Activated naive CD4-positive, alpha-beta T cell treated with anti-CD3 and anti-CD28 coated beads for 36 hours (primary cell): Measurements from ENCODE around the gene PKNOX1. TPM values are rescaled to one million over a fixed set of nuclear protein-coding genes. Genes with fewer than 3 reads are reported as not detected.
"Not testable (repeated sequence)": the region's sequence is repeated elsewhere in the genome, so short reads cannot be mapped to it uniquely, and the experiment has no call there.

ENCODE experiments used
- CTCF ChIA-PET: fragments of 350-600 bp; sonication (Branson Sonifier 250); formaldehyde crosslinking; loops from one replicate; lab custom pipeline; 2021; ENCODE audit warnings: antibody characterized with exemption; lab: Charles Lee
- DNase-seq: peaks from one replicate; pipeline ENCODE4 v3.0.0-alpha.2; 2020
- H3K27ac Mint-ChIP-seq: one replicate; pipeline ENCODE4 v1.8.0; 2021; ENCODE audit warnings: mild to moderate bottlenecking, mixed read lengths
- H3K27me3 Mint-ChIP-seq: one replicate; pipeline ENCODE4 v1.8.0; 2021; ENCODE audit warnings: low read depth, mixed read lengths
- H3K36me3 Mint-ChIP-seq: one replicate; pipeline ENCODE4 v1.8.0; 2021; ENCODE audit warnings: low read depth, mixed read lengths
- H3K4me1 Mint-ChIP-seq: one replicate; pipeline ENCODE4 v1.8.0; 2021; ENCODE audit warnings: low read depth, mixed read lengths
- H3K4me3 Mint-ChIP-seq: one replicate; pipeline ENCODE4 v1.8.0; 2021; ENCODE audit warnings: mild to moderate bottlenecking, moderate library complexity, mixed read lengths
- H3K9me3 Mint-ChIP-seq: one replicate; pipeline ENCODE4 v1.8.0; 2021; ENCODE audit warnings: mixed read lengths
- intact Hi-C: fragments of 100-400 bp; cut with micrococcal nuclease; formaldehyde crosslinking; loops from one replicate; pipeline ENCODE4 v1.15.1; 2023
- total RNA-seq, 2 experiments: library from RNA; stranded (reverse); gene quantifications; one replicate each; pipeline ENCODE4 v1.2.3, GENCODE V29; 2021

Gene PKNOX1
- total RNA-seq, 2 experiments from 2014 or later: 15.1 to 17.6 TPM

DNA sequence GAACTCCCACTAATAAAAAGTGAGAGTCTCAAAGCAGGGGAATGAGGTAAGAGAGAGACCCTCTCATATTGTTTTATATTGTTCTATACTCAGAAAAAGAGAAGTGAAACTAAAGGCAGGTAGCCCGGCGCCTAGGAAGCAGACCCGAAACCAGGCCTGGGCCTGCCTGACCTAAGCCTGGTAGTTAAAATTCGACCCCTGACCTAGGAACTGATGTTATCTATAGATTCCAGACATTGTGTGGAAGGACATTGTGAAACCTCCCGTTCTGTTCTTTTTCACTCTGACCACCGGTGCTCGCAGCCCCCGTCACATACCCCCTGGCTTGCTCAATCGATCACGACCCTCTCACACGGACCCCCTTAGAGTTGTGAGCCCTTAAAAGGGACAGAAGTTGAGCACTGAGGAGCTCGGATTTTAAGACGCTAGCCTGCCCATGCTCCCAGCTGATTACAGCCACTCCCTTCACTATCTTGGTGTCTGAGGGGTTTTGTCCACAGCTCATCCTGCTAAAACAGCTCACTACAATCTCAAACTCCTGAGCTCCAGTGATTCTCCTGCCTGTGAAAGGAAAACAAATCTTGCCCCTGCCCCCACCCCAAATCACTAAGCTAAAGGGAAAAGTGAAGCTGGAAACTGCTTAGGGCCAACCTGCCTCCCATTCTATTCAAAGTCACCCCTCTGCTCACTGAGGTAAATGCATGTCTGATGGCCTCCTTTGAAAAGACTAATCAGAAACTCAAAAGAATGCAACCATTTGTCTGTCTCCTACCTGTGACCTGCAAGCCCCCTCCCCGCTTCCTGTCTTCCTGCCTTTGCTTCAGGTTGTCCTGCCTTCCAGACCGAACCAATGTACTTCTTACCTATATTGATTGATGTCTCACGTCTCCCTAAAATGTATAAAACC lies 37.1 kb upstream of the PKNOX1 start:
- H3K9me3 Mint-ChIP-seq, H3K27ac Mint-ChIP-seq, DNase-seq, H3K4me3 Mint-ChIP-seq, H3K4me1 Mint-ChIP-seq, CTCF ChIA-PET, intact Hi-C loops, H3K36me3 Mint-ChIP-seq, H3K27me3 Mint-ChIP-seq: not testable (repeated sequence)

DNA sequence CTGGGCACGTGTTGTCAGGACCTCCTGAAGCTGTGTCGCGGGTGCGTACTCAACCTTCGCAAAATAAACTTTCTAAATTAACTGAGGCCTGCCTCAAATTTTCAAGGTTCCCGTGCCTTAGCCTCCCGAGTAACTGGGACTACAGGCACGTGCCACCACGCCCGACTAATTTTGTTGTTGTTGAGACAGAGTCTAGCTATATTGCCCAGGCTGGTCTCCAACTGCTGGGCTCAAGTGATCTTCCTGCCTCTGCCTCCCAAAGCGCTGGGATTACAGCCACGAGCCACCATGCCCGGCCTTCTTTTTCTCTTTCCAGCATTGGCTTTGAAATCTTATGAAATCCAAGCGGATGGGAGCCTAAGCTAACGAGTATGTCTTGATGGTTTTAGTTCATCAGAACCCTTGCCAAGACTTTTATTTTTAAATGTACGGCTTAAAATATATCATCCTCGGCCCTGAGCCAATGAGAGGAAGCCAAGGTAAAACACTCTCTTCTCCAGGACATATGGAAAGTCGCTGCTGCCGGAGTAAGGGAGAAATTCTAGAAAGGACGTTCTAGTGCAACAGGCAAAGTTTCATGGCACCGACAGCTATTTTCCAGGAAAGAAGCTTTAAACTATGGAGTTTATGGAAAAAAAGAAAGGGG lies 36.3 kb upstream of the PKNOX1 start:
- CTCF ChIA-PET: no interaction called here
- no peak overlapping the region for H3K4me3 Mint-ChIP-seq
- no peak overlapping the region for H3K27ac Mint-ChIP-seq
- H3K9me3 Mint-ChIP-seq: no peaks in the 10 kb centered on the region
- H3K36me3 Mint-ChIP-seq: no peaks in the 10 kb centered on the region
- H3K27me3 Mint-ChIP-seq: no peaks in the 10 kb centered on the region
- DNase-seq: no peak
- intact Hi-C loops: no loop called here
- H3K4me1 Mint-ChIP-seq: no peaks in the 10 kb centered on the region

- CTCF ChIA-PET, H3K36me3 Mint-ChIP-seq, H3K4me1 Mint-ChIP-seq, intact Hi-C loops, DNase-seq, H3K4me3 Mint-ChIP-seq, H3K9me3 Mint-ChIP-seq, H3K27ac Mint-ChIP-seq, H3K27me3 Mint-ChIP-seq: not testable (repeated sequence)
Measured at GRCh38 chr21:42938606-42938995, 35.8 kb upstream of the PKNOX1 start.

DNA sequence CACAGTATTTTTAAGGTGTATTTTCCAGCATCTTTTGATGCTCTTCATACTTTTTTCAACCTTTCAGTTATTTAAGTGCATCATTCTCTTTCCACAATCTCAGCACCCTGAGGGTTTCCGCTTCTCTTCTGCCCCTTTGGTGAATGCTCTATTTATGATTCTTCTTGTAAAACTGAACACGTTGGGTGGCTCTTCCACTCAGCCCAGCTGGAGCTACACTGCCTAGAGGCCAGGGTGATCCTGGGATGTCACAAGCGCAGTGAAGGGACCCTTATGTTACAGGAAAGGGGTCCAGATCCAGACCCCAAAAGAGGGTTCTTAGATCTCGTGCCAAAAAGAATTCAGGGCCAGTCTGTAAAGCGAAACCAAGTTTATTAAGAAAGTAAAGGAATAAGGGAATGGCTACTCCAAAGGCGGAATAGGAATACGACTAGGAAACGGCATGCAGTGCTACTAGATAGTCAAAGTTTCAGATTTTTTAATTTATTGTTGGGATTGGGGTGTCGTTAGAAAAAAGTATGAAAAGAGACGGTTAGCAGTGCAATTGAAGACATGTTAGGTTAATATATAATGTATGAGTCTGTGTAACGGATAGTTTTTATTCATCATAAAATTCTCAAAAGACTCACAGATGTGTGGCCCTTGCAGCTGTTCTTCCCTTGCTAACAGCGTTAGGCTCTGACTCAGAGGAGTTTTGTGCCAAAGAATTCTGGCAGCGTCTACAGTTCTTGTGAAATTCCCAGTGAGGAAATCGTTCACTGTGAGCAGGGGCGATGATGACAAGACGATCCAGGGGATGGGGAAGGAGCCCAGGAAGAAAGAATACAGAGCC lies 34.6 kb upstream of the PKNOX1 start:
- H3K27me3 Mint-ChIP-seq: no peaks in the 10 kb centered on the region
- H3K4me1 Mint-ChIP-seq: no peaks in the 10 kb centered on the region
- no peak overlapping the region for H3K4me3 Mint-ChIP-seq
- no peak for DNase-seq
- intact Hi-C loops: no loop called here
- no peaks in the 10 kb centered on the region for H3K36me3 Mint-ChIP-seq
- CTCF ChIA-PET: no interaction called here
- no peak overlapping the region for H3K27ac Mint-ChIP-seq
- H3K9me3 Mint-ChIP-seq: no peaks in the 10 kb centered on the region

DNA sequence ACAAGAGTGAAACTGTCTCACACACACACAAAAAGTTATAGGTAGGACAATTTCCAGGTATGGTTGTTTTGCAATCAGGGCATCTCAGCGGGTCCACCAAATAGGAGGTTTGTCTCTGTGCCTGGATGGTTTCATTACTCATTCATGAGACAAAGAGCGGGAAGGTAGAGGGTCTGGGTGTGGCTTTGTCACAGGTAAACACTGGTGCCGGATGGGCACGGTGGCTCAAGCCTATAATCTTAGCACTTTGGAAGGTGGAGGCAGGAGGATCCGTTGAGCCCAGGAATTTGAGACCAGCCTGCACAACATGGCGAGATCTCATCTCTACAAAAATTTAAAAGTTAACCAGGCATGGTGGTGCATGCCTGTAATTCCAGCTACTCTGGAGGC lies 32.7 kb upstream of the PKNOX1 start:
- no peaks in the 10 kb centered on the region for H3K4me1 Mint-ChIP-seq
- H3K4me3 Mint-ChIP-seq: no peak overlapping the region
- H3K27ac Mint-ChIP-seq: no peak overlapping the region
- no peaks in the 10 kb centered on the region for H3K9me3 Mint-ChIP-seq
- no peaks in the 10 kb centered on the region for H3K27me3 Mint-ChIP-seq
- H3K36me3 Mint-ChIP-seq: no peaks in the 10 kb centered on the region
- no peak for DNase-seq
- intact Hi-C loops: no loop called here
- CTCF ChIA-PET: no interaction called here

GRCh38 chr21:42942244-42942643 lies 32.1 kb upstream of the PKNOX1 start:
- intact Hi-C loops: no loop called here
- no peak overlapping the region for H3K4me3 Mint-ChIP-seq
- H3K36me3 Mint-ChIP-seq: no peaks in the 10 kb centered on the region
- no peaks in the 10 kb centered on the region for H3K4me1 Mint-ChIP-seq
- no peaks in the 10 kb centered on the region for H3K27me3 Mint-ChIP-seq
- no peak for DNase-seq
- H3K27ac Mint-ChIP-seq: no peak overlapping the region
- CTCF ChIA-PET: no interaction called here
- no peaks in the 10 kb centered on the region for H3K9me3 Mint-ChIP-seq

- H3K4me3 Mint-ChIP-seq, intact Hi-C loops, H3K4me1 Mint-ChIP-seq, H3K9me3 Mint-ChIP-seq, H3K36me3 Mint-ChIP-seq, H3K27ac Mint-ChIP-seq, H3K27me3 Mint-ChIP-seq, DNase-seq, CTCF ChIA-PET: not testable (repeated sequence)
Measured at GRCh38 chr21:42949094-42949755, 25.1 kb upstream of the PKNOX1 start.

- H3K27ac Mint-ChIP-seq, H3K27me3 Mint-ChIP-seq, intact Hi-C loops, DNase-seq, H3K36me3 Mint-ChIP-seq, H3K4me3 Mint-ChIP-seq, H3K9me3 Mint-ChIP-seq, H3K4me1 Mint-ChIP-seq, CTCF ChIA-PET: not testable (repeated sequence)
Measured at GRCh38 chr21:42951193-42951592, 23.2 kb upstream of the PKNOX1 start.

- DNase-seq: no peak
- Mint-ChIP-seq H3K27me3 (no peaks in the 10 kb centered on the region), H3K36me3 (no peaks in the 10 kb centered on the region), H3K4me1 (no peaks in the 10 kb centered on the region), H3K9me3 (no peaks in the 10 kb centered on the region), H3K27ac (no peak overlapping the region), H3K4me3 (no peak overlapping the region)
- intact Hi-C loops: no loop called here
- CTCF ChIA-PET: no interaction called here
Measured at GRCh38 chr21:42956824-42957630, 17.3 kb upstream of the PKNOX1 start.

GRCh38 chr21:42958122-42958521 lies 16.2 kb upstream of the PKNOX1 start:
- H3K9me3 Mint-ChIP-seq, H3K36me3 Mint-ChIP-seq, H3K4me3 Mint-ChIP-seq, H3K27me3 Mint-ChIP-seq, H3K27ac Mint-ChIP-seq, H3K4me1 Mint-ChIP-seq, DNase-seq, CTCF ChIA-PET, intact Hi-C loops: not testable (repeated sequence)

DNA sequence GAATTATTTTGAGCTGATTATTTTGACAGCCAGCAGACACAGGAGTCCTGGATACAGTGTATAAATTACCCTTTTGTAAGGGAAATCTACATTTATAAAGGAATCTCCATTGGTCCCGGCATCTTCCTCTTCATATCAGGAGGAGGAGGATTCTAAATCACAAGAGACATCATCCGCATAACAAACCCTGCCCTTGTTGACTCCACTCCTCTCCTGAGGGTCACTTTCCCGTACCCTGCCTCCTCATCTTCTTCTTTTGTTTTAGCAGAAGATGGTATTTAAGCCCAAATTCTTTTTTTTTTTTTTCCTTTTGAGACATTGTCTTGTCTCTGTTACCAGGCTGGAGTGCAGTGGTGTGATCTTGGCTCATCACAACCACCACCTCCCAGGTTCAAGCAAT lies 14.6 kb upstream of the PKNOX1 start:
- DNase-seq: no peak
- no peak overlapping the region for H3K4me3 Mint-ChIP-seq
- no peaks in the 10 kb centered on the region for H3K4me1 Mint-ChIP-seq
- H3K27ac Mint-ChIP-seq: no peak overlapping the region
- no peaks in the 10 kb centered on the region for H3K36me3 Mint-ChIP-seq
- intact Hi-C loops: no loop called here
- H3K9me3 Mint-ChIP-seq: no peaks in the 10 kb centered on the region
- H3K27me3 Mint-ChIP-seq: no peaks in the 10 kb centered on the region
- CTCF ChIA-PET: interaction anchor here (1.1 kb wide), 1 partner anchor 36 kb away, joined by 3 read pairs; no protein-coding TSS in a partner anchor
